Thymus (tissue), 11 donors: ENCODE results near the gene MBOAT1. TPM values are rescaled to one million over a fixed set of nuclear protein-coding genes. Genes with fewer than 3 reads are reported as not detected.
A peak's percentile ranks its signal among the peaks of the same experiment; 100 is the strongest.
"Not testable (repeated sequence)": the region's sequence is repeated elsewhere in the genome, so short reads cannot be mapped to it uniquely, and the experiment has no call there.

Source experiments
- DNase-seq, 9 donors: peaks; one replicate each; pipeline ENCODE4 v3.0.0-alpha.2; 2013; ENCODE audit warnings: low spot score in 9 of 9, low read depth in 6 of 9, missing footprints in 1 of 9
- H3K27ac ChIP-seq, 2 donors: one replicate each; pipeline ENCODE4 v1.5.1; 2013; ENCODE audit warnings: control low read depth in 1 of 2, low read depth in 1 of 2, low read length in 1 of 2, mild to moderate bottlenecking in 1 of 2, moderate library complexity in 1 of 2
- H3K27me3 ChIP-seq, 2 donors: one replicate each; pipeline ENCODE4 v1.5.1; 2013; ENCODE audit warnings: low read length in 1 of 2; ENCODE audit not compliant: control insufficient read depth in 2 of 2, insufficient read depth in 1 of 2
- H3K36me3 ChIP-seq, 2 donors: one replicate each; pipeline ENCODE4 v1.5.1; 2013; ENCODE audit warnings: low read length in 1 of 2, mild to moderate bottlenecking in 1 of 2, moderate library complexity in 1 of 2; ENCODE audit not compliant: control insufficient read depth in 2 of 2, insufficient read depth in 2 of 2
- H3K4me1 ChIP-seq, 2 donors: one replicate each; pipeline ENCODE4 v1.5.1; 2013; ENCODE audit warnings: low read length in 2 of 2; ENCODE audit not compliant: control insufficient read depth in 2 of 2, insufficient read depth in 2 of 2
- H3K4me3 ChIP-seq, 2 donors: one replicate each; pipeline ENCODE4 v1.5.1; 2013; ENCODE audit warnings: low read length in 2 of 2, control low read depth in 1 of 2, mild to moderate bottlenecking in 1 of 2
- H3K9me3 ChIP-seq, 2 donors: one replicate each; pipeline ENCODE4 v1.5.1; 2013; ENCODE audit warnings: low read length in 1 of 2, mild to moderate bottlenecking in 1 of 2; ENCODE audit not compliant: control insufficient read depth in 2 of 2, insufficient read depth in 1 of 2
- WGBS: extraction: QIAGEN DNeasy Blood & Tissue Kit; methylation state at CpG from one replicate; pipeline ENCODE4 v1.1.7; 2013; 5-methylcytosine and 5-hydroxymethylcytosine counted together
- polyA plus RNA-seq: library from polyadenylated mRNA; stranded (reverse); fragments of 200-250 nt; gene quantifications from one replicate; pipeline ENCODE4 v1.2.3, GENCODE V29; 2013
- total RNA-seq: library from RNA; stranded (reverse); fragments of 120-200 nt; gene quantifications from one replicate; pipeline ENCODE4 v1.2.4, GENCODE V29; 2013
- donor health status: healthy.

MBOAT1 gene
- total and polyA plus RNA-seq, 2 donors: 2.3 to 4.7 TPM

DNA sequence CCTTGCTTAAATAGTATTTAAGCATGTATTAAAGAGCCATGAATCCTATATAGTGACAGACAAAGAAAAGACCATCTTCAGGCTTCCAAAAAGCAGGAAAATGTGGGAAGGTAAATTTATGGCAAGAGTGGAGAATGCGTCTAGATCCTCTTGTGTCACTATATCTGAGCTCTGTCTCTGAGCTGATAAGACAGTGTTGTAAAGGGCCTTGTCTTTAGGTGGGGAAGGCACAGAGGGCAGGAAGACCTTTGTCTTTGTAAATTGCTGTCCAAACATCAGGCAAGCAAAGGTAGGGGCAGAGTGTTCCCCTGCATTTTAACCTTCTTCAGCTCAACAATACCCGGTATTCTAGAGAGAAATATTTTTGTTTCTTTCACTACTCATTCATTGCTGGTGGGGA, 33.9 kb upstream of the MBOAT1 start:
- Histone ChIP-seq H3K36me3 (no peaks in the 10 kb centered on the region), H3K4me1 (no peaks in the 10 kb centered on the region), H3K27ac (no peak overlapping the region), H3K27me3 (no peaks in the 10 kb centered on the region), H3K4me3 (no peak overlapping the region), H3K9me3 (no peaks in the 10 kb centered on the region)
- DNase-seq: no peak
- WGBS: 89% methylated on average over 2 of the region's 2 CpGs

DNA sequence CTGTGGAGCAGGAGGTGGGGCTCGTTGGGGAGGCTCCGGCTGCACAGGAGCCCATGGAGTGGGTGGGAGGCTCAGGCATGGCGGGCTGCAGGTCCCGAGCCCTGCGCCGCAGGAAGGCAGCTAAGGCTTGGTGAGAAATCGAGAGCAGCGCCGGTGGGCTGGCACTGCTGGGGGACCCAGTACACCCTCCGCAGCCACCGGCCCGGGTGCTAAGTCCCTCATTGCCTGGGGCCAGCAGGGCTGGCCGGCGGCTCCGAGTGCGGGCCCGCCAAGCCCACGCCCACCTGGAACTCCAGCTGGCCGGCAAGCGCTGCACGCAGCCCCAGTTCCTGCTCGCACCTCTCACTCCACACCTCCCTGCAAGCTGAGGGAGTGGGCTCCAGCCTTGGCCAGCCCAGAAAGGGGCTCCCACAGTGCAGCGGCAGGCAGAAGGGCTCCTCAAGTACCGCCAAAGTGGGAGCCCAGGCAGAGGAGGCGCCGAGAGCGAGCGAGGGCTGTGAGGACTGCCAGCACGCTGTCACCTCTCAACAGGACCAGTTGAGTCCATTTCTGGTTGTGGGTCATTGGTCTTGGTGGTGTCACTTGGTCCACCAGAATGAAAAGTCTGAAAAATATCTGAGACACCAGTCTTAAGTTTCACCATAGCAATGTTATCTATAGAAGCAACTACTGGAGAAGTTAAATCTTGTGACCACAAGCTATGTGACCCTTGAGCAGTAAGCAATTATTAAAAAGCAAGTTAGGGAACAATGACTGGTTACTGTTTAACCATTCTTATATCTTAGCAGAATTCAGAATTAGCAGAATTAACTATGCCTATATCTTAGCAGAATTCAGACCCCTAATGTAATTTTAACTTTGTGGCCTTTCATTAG, 32.8 kb upstream of the MBOAT1 start:
- not testable (repeated sequence) for H3K36me3 ChIP-seq, H3K27me3 ChIP-seq, H3K4me3 ChIP-seq, DNase-seq, H3K9me3 ChIP-seq, H3K4me1 ChIP-seq, H3K27ac ChIP-seq
- WGBS: 96% methylated on average over 29 of the region's 29 CpGs

DNA sequence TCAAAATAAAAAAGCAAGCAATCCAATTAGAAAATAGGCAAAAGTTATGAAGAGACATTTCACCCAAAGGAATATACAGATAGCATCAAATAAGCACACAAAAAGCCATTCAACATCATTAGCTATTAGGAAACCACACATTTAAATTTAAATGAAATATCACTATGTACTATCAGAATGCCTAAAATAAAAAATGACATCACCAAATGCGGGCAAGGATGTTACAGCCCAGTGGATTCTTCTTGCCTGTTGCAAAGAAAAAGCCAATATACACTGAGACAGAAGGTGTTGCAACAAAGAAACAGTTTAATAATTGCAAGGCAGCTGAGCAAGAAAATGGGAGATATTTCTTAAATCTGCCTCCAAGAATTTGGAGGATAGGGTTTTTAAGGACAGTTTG, 31.0 kb upstream of the MBOAT1 start:
- Histone ChIP-seq H3K27me3 (no peaks in the 10 kb centered on the region), H3K9me3 (no peaks in the 10 kb centered on the region), H3K4me3 (no peak overlapping the region), H3K4me1 (peaks cover 0 to 2% of the 10 kb centered on the region in 2 donors), H3K36me3 (no peaks in the 10 kb centered on the region), H3K27ac (no peak overlapping the region)
- no peak for DNase-seq
- WGBS: 94% methylated on average over 1 of the region's 1 CpG

DNA sequence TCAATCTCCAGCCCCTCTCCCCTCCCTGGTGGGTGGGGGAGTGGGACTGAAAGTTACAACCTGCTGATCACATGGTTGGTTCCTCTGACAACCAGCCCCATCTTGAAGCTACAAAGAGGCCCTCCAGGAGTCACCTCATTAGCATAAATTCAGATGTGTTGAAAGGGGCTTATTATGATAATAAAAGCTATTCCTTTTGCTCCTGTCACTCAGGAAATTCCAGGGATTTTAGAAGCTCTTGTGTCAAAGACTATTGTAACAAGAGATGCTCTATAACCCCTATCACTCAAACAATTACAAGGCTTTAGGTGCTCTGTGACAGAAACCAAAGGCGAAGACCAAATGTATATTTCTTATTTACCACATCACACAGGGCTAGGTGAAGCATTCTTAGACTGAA, 30.1 kb upstream of the MBOAT1 start:
- H3K36me3 ChIP-seq: no peaks in the 10 kb centered on the region
- DNase-seq: no peak
- no peaks in the 10 kb centered on the region for H3K9me3 ChIP-seq
- no peak overlapping the region for H3K27ac ChIP-seq
- whole genome bisulfite sequencing: 94% methylated on average over 1 of the region's 1 CpG
- no peaks in the 10 kb centered on the region for H3K27me3 ChIP-seq
- H3K4me1 ChIP-seq: peaks cover 0 to 3% of the 10 kb centered on the region in 2 donors
- H3K4me3 ChIP-seq: no peak overlapping the region

DNA sequence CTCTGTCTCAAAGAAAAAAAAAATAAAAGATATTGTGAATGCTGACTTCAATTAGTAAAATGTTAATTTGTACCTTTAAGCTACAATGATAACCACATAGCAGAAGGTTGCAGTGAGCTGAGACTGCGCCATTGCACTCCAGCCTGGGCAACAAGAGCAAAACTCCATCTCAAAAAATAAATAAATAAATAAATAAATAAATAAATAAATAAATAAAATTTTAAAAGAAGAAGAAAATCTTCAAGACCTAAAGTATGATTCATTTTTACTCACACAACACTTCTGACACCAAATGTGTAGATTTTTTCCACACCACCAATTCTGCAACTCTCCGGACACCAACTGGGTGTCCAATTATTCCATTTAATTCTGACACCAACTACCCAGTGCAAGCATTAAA, 28.8 kb upstream of the MBOAT1 start:
- H3K4me1 ChIP-seq: peaks cover 0 to 3% of the 10 kb centered on the region in 2 donors
- no peak overlapping the region for H3K27ac ChIP-seq
- no peaks in the 10 kb centered on the region for H3K9me3 ChIP-seq
- no peaks in the 10 kb centered on the region for H3K27me3 ChIP-seq
- no peak overlapping the region for H3K4me3 ChIP-seq
- no peak for DNase-seq
- 95% methylated on average over 2 of the region's 2 CpGs for WGBS
- H3K36me3 ChIP-seq: no peaks in the 10 kb centered on the region

DNA sequence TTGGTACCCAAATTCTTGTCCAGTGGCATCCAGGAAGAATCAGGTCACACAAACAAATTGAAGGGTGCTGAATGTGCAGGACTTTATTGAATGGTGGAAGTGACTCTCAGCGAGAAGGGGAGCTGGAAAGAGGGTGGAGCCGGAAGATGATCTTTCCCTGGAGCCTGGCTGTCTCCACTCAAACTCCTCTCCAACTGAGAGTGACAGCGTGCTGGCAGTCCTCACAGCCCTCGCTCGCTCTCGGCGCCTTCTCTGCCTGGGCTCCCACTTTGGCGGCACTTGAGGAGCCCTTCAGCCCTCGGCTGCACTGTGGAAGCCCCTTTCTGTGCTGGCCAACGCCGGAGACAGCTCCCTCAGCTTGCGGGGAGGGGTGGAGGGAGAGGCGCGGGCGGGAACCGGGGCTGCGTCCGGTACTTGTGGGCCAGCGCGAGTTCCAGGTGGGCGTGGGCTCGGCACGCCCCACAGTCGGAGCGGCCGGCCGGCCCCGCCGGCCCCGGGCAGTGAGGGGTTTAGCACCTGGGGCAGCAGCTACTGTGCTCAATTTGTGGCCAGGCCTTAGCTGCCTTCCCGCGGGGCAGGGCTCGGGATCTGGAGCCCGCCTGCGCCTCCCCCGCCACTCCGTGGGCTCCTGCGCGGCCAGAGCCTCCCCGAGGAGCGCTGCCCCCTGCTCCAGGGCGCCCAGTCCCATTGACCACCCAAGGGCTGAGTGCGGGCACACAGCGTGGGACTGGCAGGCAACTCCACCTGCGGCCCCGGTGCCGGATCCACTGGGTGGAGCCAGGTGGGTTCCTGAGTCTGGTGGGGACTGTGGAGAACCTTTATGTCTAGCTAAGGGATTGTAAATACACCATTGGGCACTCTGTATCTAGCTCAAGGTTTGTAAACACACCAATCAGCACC, 26.7 kb upstream of the MBOAT1 start:
- H3K4me3 ChIP-seq: no peak overlapping the region
- no peaks in the 10 kb centered on the region for H3K9me3 ChIP-seq
- no peaks in the 10 kb centered on the region for H3K36me3 ChIP-seq
- no peaks in the 10 kb centered on the region for H3K27me3 ChIP-seq
- peaks cover 0 to 3% of the 10 kb centered on the region in 2 donors for H3K4me1 ChIP-seq
- 97% methylated on average over 47 of the region's 47 CpGs for WGBS
- DNase-seq: no peak
- H3K27ac ChIP-seq: no peak overlapping the region

DNA sequence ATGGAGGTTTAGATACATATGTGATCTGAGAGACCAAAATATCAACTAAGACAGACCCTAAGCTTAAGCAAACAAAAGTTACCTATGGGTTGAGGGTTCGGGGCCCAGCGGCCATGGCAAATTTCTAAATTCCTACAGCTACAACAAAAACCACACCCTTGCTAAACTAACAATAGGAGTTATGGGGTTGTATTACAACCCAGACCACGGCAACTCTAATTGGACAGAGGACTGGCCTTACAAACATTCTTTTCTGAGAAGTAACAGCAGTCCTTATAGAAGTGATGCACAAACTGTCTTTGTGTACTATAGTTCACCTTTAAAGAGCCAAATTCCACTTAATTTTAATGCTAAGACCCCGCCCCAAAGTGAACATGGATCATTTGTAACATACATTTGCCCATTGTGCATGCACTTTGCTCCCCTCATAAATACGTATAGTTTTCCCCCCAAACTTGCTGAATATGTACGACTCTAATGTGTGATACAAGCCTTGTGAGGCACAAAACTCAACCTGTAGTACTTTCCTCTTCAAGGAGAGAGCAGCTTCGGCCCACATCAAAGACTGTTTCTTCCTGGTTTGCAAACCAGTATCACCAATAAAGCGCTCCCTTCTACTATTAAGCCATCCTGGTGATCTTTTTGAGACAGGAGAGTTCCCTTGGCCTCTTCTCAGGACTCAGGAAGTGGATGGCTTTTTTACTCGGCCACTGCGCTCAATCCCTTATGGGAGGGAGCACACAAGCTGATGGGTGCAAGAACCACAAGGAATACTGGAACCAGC, 25.6 kb upstream of the MBOAT1 start:
- WGBS: 83% methylated on average over 10 of the region's 10 CpGs
- H3K27me3 ChIP-seq: no peaks in the 10 kb centered on the region

DNA sequence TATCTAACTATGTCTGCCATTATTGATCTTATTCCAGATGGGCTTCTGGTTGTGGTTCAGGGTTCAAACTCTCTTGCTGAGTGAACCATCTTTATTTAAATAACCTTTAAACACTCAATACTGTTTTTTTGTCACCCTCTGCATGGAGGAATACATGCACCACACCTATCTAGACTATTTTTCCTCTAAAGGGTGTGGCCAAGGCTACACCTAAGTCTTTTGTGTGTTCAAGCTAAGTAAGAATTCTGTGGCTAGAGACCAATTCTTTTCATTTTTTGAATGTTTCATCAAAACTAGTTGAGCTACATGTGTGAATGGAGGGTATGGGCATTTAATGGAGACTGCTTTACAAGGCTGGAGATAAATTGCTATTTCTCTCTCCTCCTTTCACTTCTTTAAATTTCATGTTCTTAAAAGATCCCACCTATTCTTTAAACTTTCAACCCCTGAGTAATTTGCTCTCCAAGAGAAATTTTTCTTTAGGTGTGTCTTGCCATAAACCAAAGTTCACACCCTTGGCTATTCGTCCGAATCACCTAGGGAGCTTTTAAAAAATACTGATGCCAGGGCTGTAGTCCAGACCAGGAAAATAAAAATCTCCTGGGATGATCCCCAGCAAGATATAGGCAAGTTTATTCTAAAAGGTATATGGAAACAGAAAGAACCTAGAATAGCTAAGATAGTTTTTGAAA, 24.8 kb upstream of the MBOAT1 start:
- no peak overlapping the region for H3K4me3 ChIP-seq
- no peaks in the 10 kb centered on the region for H3K27me3 ChIP-seq
- no peaks in the 10 kb centered on the region for H3K9me3 ChIP-seq
- H3K4me1 ChIP-seq: peaks cover 0 to 3% of the 10 kb centered on the region in 2 donors
- DNase-seq: no peak
- WGBS: 95% methylated on average over 2 of the region's 2 CpGs
- H3K36me3 ChIP-seq: no peaks in the 10 kb centered on the region
- H3K27ac ChIP-seq: no peak overlapping the region

More for the DNA sequence above, 25.6 kb upstream of the MBOAT1 start:
- DNase-seq: peak in 1 of 9 donors; percentile 4
- H3K27ac ChIP-seq: no peak overlapping the region
- no peaks in the 10 kb centered on the region for H3K36me3 ChIP-seq
- H3K4me3 ChIP-seq: no peak overlapping the region
- peaks cover 0 to 3% of the 10 kb centered on the region in 2 donors for H3K4me1 ChIP-seq
- H3K9me3 ChIP-seq: no peaks in the 10 kb centered on the region
